GM18499 (cell line): ENCODE results near the gene PRXL2B.

Experiments used
- ATAC-seq: cut with Tn5 transposase; IDR thresholded peaks from one replicate; pipeline ENCODE4 v1.9.1; 2021; ENCODE audit warnings: moderate number of reproducible peaks; ENCODE audit not compliant: insufficient read depth, unreplicated experiment

The PRXL2B gene

DNA sequence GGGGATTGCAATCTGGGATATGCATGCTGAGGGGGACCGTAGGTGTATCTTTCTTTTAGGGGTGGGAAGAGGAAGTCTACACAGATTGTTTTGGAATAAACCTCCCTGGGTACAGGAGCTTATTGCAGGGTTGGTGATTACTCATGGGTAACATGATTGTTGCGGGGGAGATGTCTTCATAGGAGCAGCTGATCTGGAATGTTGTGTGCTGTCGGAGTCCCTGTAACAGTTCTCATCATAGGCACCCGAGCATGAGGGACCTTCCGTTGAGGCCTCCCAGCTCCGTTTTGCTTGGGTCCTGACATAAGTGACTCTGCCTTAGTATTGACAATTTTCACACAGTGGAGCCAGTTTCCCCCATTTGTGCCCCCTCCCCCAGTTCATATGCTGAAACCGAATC is 4.2 kb upstream of the PRXL2B start:
- no peak for ATAC-seq

DNA sequence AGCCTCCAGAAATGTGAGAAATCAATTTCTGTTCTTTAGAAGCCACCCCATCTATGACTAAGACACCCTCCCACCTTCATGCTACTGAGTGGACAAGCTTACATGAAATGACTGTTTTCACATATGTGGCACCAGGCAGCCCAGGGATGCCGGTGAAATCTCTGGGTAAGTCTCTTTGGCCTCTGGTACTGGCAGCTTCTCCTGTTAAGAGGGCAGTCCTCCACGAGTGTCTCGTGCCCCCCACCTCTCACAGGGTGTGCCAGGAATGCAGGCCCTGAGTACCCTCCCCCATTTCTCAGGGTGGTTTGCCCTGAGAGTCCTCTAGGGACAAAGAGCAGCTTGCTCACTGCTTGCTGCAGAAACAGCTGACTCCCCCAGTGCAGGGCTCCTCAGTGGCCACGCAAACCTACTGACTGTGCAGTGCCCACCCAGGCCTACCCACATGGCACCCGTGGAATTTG is 3.2 kb upstream of the PRXL2B start:
- no peak for ATAC-seq

DNA sequence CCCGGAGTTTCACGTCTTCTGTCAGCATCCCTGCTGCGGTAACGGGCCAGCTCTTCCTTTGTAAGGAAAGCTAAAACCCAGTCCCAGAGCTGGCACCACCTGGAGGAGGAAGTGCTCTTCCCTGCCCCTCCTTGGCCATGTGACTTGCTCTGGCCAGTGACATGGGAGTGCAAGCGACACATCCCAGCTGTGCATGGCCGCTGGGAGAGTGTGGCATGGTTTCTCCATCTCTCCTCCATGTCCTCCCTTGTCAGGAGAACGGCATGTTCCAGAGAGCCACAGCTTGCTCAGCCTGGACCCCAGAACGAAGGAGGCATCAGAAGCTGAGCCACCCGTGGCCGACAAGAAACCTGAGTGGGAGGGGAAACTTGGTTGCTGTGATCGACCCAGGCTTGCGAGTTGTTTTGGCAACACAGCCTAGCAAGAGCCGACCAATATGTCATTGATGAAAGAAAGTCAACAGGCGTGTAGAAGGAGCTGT is 2.7 kb upstream of the PRXL2B start:
- no peak for ATAC-seq

DNA sequence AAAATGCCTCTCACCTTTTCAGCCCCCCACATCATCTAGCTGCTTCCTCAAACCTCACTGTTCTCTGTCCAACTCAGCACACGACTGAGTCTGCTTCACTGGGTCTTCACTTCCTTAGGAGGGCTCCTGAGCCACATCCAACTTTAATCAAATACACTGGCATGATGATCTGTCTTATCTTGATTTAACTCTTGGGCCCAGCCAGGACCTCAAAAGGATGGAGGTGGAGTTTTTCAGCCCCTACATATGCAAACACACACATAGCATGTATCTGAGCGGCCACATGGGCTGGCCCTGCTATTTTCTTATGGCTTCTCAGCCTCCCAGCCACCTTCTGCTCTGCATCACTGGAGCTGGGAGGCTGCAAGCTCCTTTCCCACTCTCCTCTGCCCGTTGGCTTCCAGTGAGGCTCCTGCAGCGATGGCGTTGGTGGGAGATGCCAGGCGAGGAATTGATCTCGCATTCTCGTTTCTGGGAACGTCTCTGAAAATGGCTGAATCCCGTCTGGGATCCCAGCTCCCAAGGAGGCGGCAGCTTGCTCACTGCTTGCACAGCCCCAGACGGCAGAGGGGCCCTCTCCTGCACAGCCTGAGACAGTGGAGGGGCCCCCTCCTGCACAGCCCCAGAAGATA is 1.8 kb upstream of the PRXL2B start:
- no peak for ATAC-seq

DNA sequence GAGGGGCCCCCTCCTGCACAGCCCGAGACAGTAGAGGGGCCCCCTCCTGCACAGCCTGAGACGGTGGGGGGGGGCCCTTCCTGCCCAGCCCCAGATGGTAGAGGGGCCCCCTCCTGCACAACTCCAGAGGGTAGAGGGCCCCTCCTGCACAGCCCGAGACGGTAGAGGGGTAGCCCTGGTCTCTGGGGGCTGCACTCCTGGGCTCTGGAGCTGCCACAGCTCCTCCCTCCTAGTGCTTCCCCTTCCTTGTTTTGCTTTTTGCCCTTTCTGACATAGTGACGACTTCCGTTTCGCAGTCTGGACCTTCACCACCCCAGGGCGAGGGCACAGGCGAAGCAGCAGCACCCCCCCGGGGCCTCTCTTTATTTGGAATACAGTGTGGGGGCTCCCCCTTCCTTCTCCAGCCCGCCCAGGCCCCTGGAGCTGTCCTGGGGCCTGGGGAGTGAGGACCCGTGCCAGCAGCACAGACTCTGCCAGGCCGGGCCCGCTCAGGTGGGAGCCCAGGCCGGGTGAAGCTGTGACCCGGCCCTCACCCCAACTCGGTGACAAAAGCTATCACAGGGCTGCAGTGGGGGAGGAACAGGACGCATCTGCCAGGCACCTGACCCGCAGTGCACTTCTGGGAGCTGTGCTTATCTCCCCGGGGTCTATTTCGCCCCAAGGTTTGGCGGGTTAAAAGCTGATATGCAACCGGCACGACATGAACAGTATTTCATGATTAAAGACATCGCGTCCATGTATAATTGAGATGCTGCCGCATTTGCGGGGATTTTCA is 1.1 kb upstream of the PRXL2B start:
- ATAC-seq: no peak

DNA sequence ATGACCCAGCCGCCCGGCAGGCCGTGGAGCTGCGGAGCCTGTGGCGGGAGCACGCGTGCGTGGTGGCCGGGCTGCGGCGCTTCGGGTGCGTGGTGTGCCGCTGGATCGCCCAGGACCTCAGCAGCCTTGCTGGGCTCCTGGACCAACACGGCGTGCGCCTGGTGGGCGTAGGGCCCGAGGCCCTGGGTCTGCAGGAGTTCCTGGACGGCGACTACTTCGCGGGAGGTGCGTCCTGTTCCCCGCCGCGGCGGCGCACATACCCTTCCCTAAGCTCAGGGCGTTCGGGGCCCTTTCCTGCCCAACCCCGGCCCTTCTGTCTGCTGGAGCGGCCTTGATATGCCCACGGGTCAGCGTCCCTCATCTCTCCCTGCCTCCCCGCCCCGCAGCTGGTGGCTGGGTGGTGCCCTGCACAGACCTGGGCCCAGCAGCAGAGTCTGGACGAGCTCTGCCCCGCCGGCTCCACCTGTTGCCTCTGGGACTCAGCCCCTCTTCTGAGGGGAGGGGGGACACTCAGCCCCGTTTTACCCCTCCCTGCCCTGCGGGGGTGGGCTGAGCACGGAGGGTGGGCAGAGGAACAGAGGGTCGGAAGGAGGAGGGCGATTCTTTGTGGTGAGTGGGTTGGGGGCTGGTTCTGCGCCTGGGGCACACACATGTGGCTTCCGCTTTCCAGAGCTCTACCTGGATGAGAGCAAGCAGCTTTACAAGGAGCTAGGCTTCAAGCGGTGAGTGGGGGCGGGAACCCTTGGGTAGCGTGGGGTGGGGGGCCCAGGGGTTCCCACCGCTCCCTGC is 688 bp downstream of the PRXL2B start:
- no peak for ATAC-seq

DNA sequence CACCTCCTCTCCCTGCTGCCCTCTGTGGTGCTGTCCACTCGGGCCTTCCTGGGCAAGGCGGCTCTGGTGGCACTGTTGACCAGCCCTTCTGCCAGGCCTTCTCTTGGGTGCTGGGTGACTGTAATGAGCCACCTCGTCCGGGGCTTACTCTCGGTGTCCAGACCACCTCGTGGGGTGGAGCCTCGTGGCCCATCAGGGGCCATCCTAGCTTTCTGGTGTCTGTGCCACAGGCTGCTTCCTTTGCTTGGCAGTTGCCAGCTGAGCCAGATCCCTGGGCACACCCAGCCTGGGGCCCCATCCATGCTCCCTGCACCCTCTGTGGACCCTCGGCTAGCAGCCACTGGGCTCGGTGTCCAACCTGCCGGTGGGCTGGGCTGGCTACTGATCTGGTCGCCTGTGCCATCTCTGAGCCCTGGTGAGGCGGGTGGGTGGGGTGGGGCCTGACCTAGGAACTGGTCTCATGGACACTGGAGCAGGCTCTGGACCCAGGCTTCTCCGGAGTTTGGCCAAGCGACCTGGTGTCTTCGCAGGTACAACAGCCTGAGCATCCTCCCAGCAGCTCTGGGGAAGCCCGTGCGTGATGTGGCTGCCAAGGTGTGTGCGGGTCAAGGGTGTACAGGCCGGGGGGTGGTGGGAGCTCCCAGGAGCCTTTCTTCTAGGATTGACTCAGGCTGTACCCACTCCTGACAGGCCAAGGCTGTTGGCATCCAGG is 1.4 kb downstream of the PRXL2B start:
- ATAC-seq: no peak

DNA sequence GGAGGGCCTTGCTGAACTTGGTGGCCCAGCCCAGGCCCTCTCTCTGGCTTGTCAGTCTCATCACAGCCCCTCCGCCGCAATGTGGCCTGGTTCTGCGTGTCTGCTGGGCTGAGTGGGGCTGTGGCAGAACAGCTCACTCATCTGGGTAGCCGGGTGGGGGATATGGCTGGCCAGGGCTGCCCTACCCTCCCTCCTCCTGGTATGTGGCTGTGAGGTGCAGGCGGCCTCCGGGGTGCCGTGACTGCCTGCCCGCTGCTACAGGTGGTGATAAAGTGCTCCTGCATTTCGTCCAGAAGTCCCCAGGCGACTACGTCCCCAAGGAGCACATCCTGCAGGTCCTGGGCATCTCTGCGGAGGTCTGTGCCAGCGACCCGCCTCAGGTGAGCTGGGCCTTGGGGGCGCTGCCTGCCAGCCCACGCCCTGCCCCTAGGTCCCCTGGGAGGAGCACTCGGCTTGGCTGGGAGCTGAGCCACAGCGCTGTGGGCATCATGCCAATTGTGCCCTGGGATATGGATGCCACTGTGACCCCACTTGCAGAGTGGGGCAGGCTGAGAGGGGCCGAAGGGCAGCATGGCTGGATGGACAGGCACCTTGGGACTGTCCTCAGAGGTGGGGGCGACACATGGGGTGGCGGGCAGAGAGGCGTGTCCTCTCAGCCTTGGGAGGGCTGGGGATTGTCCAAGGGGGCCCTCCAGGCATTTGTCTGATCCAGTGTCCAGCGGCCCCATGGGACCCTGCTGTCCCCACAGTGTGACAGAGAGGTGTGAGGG is 2.3 kb downstream of the PRXL2B start:
- ATAC-seq: no peak

DNA sequence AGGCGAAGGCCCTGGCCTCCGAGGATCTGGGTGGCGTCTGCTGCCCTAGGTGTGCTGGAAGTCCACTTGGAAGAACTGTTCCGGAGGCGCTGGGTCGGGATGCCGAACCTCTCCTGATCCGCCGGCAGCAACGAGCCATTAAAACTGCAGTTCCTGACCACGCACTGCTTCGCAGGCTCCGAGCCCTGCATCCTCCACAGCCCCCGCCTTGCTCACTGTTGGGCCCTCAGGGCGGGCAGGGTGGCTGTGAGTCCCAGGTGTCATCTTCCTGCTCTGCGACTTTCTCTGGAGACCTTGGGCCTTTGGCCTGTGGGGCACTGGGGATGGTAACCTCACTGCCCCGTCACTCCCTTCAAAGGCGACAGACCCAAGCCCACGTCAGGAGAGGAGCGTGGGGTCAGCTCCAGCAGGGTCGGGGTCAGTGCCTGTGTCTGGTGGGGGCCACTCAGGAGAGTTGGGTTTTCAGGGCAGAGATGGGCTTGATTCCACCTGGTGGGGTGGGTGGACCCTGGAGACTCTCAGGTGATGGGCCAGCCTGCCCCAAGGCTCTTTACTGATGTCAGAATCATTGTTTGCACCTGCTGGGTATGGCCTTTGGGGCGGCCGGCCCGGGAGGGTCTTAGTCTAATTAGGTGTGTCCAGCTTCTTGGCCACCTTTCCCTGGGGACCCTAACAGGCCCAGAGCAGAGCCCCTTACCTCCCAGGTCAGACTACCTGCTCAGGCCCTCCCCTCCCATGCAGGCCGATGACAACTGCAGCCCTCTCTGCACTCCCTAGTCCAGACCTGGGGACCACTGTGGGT is 3.1 kb downstream of the PRXL2B start:
- ATAC-seq: no peak

DNA sequence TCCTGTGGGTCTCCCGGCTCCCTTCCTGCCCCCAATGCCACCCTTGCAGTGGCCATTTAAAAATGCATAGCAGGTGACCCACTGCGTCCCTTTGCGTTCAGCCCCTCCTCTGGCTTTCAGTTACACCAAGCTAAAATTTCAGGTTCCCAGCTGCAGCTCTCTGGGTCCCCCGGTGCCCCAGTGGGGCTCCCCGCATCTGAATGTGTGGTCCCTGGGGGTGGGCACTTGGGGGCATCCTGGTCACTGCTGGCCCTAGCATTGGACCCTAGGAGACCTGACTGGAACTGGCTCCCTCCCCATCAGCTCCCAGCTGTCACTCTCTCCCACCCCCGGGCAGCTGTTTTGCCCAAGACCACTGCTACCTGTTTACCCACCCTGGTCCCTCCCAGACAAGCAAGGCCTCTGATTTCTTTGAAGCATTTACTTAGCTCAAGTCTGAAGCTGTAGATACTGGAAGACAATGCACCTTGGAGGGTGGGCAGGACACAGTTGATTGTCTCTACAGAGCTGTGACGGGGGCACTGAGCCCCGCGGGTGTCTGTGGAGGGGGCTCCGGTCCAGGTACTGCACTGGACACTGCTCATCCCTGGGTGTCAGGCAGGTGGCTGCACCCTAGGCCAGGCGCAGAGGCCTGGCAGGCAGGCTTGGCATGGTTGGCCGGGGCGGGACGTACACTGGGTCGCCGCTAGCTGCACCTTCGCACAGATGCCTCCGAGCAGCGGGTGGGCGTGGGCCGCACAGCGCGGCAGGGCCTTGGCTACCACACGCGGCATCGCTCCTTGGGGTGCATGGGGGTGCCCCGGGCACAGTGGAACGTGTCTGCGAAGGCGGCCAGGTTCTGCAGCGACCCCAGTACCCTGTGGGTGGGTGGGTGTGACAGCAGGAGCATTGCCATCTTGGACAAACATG is 3.9 kb downstream of the PRXL2B start:
- ATAC-seq: no peak

DNA sequence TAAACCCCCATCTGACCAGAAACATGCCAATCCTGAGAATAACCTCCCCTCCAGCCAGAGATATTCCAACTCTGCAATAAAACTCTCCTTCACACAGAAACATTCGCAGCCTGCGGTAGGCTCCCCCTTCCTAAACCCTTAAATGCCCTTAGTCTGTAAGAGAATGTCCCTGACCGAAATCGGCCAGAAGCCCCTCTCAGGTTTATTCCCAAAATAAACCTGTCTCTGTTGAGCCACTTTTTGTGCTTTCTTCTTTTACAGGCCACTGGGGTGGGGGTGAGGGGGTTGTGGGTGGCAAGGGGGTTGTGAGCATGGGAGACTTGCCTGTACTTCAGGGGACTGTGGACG is 4.6 kb downstream of the PRXL2B start:
- ATAC-seq: no peak

DNA sequence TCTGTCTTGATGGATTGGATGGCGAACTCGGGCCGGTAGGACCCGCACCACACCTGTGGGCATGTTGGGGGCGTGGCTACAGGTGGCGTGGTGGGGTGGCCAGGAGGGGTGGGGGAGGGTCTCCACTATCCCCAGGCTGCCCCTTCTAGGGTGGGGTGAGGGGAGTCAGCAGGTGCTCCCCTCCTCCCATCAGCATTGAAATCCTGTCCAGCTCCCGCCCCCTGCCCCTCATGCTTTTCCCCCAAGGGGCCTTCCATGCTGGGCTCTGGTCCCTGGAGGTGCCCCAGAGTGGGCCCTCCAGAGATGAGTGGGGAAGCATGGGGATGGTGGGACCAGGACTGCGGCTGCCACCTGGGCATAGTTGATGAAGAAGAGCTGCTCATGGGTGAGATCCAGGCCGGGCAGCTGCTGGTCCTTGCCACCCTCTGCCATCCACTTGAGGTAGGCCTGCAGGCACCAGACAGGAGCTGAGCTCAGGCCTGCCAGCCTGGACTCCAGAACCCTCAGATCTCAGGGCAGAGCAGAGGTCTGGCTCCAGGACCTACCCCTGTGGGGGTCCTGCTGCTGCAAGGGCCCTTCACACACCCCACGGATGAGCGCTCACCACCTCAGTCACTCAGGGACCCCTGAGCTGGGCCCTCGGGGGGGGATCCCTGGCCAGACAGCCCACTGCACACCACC is 5.1 kb downstream of the PRXL2B start:
- ATAC-seq: no peak

DNA sequence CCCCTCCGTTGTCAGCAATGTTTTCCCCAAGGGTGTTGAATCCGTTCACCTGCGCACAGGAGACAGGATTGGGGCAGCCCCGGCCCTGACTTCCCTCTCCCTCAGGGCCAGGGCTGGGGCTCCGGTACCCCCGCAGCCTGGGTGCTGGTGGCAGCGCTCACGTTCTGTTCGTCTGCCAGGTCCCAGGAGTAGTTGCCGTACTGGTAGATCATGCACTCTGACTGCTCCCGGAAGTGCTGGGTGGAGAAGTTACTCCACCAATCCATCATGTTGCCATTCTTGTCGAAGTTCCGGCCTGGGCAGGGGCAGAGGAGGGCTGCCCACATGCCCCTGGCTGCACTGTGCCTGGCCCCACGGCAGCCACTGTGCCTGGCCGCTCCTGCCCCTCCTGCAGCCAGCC is 6.1 kb downstream of the PRXL2B start:
- ATAC-seq: no peak

DNA sequence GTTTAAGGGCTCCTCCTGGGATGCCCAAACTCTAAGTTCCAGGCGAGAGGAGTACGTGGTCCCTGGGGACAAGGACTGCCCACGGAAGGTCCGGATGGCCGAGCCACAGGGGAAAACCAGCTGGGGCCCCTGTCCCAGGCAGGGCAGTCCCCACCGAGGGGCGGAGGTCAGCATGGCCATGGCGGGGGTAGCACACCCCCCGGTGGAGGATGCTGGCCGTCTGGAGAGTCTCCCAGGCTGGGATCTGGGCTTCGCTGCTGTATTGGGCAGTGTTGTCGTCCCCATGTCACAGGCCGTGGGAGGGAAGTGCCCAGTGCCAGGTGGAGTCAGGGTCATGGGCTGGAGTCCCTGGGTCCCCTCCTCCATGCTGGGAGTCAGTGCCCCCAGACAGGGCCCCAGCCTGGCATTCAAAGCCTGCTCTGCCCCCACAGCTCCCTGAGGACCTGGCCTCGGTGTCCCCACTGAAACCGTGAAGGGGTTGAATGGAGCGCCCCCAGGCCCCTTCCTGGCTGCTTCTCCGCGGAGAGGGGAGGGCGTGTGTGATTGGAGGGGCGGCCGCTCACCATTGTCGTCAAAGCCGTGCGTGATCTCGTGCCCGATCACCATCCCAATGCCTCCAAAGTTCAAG is 6.8 kb downstream of the PRXL2B start:
- ATAC-seq: no peak

DNA sequence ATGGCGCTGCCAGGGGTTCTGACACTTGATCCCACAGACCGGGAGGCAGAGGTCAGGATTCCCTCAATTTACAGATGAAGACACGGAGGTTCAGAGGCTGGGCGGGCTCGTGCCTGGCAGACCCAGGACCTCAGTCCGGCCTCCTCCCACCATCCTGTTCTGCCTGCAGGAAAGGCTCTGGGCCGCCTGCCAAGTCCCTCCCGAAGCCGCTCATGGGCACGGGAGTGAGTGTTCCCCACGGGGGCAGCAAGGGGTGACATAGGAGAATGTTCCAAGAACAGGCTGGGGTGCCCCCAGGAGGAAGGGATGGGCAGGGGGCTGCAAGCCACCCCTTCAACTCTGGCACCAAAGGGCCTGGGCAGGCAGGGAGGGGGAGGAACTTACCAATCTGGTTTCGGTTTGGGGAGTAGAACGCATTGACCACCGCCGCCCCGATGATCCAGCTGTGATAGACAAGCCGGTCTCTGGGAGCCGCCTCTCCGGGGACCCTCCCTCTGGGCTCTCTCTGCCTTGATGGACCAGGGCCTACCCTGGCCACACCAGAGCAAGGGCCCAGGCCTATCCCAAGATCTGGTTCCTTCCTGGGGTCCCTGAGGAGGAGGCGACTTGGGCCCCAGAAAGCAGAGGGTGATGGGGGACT is 7.5 kb downstream of the PRXL2B start:
- no peak for ATAC-seq

DNA sequence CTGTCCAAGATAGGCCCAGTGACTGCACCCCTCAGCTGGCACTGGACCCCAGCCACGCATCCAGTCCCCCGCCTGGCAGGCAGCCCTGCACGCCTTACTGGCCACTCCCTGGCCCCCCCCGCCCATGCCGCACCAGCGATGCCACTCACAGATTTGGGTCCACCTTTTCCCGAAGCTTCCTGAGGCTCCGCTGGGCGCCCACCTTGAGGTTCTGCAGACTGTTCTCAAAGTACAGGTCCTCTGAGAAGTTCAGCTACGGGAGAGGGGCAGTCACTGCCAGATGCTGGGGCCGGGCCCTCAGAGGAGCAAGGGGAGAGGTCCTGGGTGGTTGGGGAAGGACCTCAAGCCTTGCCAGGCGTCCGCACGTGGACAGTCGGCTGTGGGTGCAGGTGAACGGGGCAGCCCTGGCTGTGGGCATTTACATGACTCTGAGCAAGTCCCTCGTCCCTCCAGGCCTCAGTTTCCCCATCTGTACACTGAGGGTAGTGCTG is 8.1 kb downstream of the PRXL2B start:
- no peak for ATAC-seq
